B cell (primary cell): ENCODE results near the gene HTN1.
"Not testable (repeated sequence)": the region's sequence is repeated elsewhere in the genome, so short reads cannot be mapped to it uniquely, and the experiment has no call there.

Experiments
- EZH2 ChIP-seq: IDR thresholded peaks from 2 replicates; pipeline ENCODE4 v1.6.1; 2012; ENCODE audit warnings: borderline replicate concordance, low read depth, mild to moderate bottlenecking, moderate library complexity, low read length; ENCODE audit not compliant: insufficient read depth, poor library complexity, severe bottlenecking
- TF ChIP-seq, protein P1 (sequence below): fragments of 200-600 bp; IDR thresholded peaks from one replicate; pipeline ENCODE4 v1.8.0; 2022; ENCODE audit warnings: antibody characterized with exemption, mild to moderate bottlenecking

DNA sequence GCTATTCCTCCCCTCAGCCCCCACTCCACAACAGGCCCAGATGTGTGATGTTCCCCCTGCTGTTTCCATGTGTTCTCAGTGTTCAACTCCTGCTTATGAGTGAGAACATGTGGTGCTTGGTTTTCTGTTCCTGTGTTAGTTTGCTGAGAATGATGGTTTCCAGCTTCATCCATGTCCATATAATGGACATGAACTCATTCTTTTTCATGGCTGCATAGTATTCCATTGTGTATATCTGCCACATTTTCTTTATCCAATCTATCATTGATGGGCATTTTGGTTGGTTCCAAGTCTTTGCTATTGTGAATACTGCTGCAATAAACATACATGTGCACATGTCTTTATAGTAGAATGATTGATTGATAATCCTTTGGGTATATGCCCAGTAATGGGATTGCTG lies 10.3 kb upstream of the HTN1 start:
- TF ChIP-seq, protein P1, sequence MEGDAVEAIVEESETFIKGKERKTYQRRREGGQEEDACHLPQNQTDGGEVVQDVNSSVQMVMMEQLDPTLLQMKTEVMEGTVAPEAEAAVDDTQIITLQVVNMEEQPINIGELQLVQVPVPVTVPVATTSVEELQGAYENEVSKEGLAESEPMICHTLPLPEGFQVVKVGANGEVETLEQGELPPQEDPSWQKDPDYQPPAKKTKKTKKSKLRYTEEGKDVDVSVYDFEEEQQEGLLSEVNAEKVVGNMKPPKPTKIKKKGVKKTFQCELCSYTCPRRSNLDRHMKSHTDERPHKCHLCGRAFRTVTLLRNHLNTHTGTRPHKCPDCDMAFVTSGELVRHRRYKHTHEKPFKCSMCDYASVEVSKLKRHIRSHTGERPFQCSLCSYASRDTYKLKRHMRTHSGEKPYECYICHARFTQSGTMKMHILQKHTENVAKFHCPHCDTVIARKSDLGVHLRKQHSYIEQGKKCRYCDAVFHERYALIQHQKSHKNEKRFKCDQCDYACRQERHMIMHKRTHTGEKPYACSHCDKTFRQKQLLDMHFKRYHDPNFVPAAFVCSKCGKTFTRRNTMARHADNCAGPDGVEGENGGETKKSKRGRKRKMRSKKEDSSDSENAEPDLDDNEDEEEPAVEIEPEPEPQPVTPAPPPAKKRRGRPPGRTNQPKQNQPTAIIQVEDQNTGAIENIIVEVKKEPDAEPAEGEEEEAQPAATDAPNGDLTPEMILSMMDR, result not testable (repeated sequence)
- not testable (repeated sequence) for TF ChIP-seq EZH2
